T-helper 1 cell treated with Interleukin-12 subunit alpha and Interleukin-12 subunit beta and Interleukin-4 antibody, amounts not matched to agents 30 ng/mL and 1 ng/mL, for 36 hours (primary cell): ENCODE data around the gene ATP6AP1. TPM values are rescaled to one million over a fixed set of nuclear protein-coding genes. Genes with fewer than 3 reads are reported as not detected.
"Not testable (repeated sequence)": the region's sequence is repeated elsewhere in the genome, so short reads cannot be mapped to it uniquely, and the experiment has no call there.

Experiments used
- intact Hi-C: fragments of 100-400 bp; cut with micrococcal nuclease; formaldehyde crosslinking; loops from one replicate; pipeline ENCODE4 v1.15.1; 2024
- total RNA-seq: library from RNA; stranded (reverse); gene quantifications from 2 replicates; pipeline ENCODE4 v1.2.3, GENCODE V29; 2022

ATP6AP1 gene
- total RNA-seq, 1 donor from 2014 or later, result 61.3 TPM

DNA sequence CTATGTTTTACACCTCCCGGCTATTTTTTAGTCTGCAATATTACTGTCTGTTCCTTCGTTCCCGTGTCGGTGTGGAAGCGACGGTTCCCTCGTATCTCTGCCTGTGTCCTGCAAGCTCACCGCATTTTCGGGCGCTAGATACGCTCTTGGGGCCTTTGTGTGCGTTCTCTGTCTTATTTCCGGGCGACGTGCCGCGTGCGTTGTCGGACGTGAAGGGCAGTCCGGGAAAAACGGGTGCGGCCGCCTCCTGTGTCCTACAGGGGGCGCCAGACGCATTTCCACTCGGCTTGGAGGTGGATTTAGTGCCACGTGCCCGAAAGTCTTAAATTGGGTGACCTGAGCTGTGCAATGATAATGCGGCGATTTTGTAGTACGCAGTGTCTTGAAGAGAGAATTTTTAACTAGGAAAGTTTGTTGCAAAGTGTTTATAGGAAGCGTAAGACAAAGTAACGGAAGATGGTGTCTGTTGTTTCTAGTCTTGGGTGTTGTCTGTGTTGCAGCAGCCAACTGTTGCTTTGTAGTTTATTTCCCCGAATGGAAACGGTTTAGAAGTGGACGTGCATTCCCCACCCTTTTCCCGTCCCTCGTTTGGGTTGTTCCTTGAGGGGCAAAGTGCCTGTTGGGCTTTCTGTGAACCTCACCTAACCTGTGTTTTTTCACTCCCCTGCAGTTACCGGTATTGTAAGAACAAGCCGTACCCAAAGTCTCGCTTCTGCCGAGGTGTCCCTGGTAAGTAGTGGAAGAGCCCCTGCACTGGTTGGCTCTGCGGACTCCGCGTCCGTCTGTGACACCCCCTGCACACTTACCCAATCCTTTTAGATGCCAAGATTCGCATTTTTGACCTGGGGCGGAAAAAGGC is 29.6 kb upstream of the ATP6AP1 start:
- intact Hi-C loops, result loop anchor here (1.0 to 5.0 kb wide), 7 partner anchors 12 to 472 kb away; partner anchors contain the start of genes ARHGAP4, FAM3A, GDI1 and HCFC1

DNA sequence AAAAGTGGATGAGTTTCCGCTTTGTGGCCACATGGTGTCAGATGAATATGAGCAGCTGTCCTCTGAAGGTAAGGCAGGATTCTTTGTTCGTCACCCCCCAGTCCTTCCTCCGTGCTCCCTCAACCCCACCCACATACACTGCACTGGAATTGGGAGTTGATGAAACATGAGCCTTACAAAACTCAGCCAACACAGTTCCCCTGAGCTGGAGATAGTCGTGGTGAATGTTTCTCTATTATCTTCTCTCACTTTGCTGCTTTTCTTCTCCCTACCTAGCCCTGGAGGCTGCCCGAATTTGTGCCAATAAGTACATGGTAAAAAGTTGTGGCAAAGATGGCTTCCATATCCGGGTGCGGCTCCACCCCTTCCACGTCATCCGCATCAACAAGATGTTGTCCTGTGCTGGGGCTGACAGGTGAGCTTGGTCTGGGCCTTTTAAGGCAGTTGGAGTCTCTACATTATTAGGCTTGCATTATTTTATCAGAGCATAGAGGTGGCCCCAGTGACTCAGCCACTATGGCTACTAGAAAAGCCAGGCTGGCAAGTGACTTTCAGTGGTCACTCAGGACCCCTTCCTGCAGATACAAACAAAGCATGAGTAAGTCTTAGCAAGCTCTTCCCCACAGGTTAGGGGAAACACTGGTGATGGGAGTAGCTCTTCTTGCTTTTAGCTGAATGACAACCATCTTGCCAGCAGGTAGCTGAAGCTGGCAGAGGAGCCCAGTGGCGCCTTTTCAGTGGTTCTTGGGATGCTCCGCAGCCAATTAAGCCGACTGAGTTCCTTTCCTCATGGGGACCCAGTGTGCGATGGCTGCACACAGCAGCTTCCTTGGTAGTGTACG is 28.7 kb upstream of the ATP6AP1 start:
- intact Hi-C loops, result loop anchor here (1.0 to 5.0 kb wide), 7 partner anchors 12 to 472 kb away; partner anchors contain the start of genes ARHGAP4, FAM3A, GDI1 and HCFC1

DNA sequence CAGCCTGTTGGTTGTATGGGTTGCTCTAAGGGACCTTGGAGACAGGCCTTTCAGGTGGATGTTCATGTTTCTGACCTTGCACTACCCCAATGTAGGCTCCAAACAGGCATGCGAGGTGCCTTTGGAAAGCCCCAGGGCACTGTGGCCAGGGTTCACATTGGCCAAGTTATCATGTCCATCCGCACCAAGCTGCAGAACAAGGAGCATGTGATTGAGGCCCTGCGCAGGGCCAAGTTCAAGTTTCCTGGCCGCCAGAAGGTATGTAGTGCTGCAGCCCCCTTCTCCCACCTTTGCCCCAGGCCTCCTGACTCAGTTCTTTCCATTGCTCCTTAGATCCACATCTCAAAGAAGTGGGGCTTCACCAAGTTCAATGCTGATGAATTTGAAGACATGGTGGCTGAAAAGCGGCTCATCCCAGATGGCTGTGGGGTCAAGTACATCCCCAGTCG is 28.1 kb upstream of the ATP6AP1 start:
- intact Hi-C loops, result not testable (repeated sequence)

DNA sequence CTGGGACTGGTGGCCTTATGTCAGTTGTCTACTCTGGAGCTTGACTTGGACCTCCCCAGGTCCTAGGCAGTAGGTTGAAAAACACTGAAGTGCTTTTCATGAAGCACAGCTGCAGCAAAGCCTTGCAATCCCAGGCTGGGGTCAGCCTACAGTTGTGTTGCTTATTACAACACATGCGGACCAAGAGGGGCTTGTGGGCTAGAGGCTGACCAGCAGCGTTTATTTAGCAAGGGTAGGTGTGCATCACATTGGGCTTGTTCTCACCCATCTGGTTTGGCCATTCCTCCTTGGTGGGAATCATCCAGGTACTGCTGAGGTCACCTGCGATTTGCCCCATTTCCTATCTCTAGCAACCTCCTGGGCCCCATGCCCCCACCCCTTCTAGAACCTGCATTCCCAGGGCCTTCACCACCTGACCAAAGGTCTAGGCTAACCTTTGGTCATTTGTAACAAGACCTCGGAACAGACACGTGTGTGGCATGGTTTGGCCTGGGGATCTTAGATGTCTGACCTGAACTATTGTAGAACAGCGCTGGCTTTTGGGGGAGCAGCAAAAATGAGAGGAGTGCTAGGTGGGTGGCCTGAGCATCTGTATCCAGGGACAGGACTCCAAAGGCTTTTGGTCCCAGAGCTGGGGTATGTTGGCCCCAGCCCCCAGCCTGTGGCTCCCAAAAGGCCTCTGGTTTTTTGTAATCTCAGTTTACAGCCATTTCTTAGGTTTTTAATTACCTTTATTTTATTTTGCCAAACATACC is 27.3 kb upstream of the ATP6AP1 start:
- intact Hi-C loops, result no loop called here

DNA sequence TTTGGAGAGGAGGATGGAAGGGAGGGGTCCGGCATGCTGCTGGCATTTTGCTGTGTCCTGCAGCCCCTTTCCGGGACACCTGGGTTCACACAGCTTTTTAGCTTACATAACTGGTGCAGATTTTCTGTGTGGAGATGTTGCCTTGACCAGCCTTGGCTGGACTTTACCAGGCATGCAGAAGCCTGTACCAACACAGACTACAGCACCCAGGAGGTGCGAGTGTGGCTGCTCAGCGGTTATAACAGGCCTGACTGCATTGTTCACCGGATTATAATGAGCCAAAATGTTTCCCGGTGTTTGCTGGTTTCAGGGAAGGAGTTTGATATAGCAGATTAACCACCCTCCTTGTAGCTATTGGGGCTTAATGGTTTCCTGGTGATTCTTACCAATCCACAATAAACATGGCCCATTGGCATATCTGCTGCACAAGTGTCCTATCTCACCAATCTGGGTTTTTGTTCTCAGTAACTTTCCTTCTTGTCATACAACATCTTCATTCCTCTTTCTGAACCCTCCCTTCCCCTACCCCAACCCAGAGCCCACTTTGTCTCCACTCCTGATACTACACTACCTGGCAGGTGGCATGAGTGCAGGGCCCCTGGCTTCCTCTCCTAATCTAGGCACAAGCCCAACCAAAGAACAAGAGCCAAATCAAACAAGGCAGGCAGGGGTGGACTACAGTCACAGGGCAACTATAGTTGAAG is 26.4 kb upstream of the ATP6AP1 start:
- intact Hi-C loops, result no loop called here

DNA sequence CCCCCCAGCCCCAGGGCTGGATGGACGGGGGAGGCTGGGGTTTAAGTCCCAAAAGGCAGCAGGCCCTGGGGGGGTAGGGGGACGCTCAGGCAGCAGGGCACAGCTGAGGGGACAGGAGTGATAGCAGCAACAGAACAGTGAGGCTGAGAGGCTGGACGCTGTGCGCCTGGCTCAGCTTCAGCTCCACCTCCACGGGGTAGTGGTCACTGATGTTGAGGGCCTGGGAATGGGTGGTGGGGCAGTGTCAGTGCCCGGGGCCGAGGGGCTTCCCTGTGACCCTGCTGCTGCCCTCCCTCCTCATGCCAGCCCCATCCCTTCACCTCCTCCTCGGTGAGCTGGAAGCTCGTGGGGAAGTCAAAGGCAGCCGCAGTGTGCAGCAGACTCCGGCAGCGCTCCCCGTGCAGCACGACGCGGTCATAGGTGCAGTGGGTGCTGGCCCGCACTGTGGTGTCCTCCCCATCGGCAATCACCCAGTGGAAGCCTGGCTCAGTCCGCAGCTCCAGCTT is 25.8 kb upstream of the ATP6AP1 start:
- intact Hi-C loops, result no loop called here

DNA sequence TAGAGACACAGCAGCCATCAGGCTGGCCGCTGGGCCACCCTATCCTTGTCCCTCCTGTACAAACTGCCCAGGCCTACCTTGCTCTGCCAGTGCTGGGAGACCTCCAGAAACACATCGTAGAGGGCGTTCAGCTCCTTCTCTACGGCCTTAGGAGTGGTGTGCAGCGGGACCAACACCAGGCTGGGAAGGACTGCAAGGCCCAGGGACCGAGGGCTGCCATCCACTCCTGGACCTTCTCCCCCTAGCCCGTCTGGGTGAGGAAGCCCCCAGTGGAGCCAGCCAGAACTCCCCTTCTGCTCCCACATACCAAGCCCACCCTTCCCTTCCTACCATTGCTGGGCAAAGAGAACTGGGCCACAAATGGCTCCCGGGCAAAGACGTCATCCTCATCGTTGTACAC is 25.3 kb upstream of the ATP6AP1 start:
- intact Hi-C loops, result no loop called here

DNA sequence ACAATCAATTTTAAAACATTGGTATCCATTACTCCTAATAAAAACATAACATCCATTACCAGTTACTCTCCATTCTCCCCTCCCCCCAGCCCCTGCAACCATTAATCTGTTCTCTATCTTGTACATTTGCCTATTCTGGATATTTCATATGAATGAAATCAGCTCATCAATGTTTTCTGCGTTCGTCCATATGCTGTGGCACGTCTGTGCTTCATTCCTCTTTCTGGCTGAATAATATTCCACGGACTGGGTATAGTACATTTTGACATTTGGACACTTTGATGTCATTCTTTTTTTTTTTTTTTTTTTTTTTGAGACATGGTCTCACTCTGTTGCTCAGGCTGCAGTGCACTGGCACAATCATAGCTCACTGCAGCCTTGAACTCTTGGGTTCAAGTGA is 24.6 kb upstream of the ATP6AP1 start:
- intact Hi-C loops, result no loop called here

DNA sequence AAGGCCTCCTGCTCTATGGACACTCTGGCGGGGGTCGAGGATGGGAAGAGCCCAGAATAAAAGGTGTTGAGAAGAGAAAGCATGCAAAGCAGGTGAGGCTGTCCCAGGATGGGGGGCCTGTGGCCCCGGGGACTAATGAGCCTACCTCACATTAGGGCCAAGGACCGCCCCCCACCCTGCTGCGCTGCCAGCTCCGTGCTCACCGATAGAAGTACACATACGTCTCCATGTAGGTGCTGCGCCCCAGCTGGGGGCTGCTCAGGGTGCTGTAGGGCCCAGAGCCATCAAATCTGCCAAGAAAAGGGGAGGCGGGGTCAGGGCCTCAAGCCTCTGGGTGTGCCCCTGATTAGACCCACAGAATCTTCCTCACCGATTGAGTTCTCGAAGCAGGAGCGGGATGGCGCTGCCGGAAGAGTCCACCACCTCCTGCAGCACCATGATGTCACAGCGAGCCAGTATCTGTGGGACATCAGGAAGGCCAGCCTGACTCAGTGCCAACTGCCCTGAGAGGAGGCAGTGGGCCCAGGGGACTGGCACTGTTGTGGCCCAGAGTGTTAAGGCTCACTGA is 23.8 kb upstream of the ATP6AP1 start:
- intact Hi-C loops, result no loop called here

DNA sequence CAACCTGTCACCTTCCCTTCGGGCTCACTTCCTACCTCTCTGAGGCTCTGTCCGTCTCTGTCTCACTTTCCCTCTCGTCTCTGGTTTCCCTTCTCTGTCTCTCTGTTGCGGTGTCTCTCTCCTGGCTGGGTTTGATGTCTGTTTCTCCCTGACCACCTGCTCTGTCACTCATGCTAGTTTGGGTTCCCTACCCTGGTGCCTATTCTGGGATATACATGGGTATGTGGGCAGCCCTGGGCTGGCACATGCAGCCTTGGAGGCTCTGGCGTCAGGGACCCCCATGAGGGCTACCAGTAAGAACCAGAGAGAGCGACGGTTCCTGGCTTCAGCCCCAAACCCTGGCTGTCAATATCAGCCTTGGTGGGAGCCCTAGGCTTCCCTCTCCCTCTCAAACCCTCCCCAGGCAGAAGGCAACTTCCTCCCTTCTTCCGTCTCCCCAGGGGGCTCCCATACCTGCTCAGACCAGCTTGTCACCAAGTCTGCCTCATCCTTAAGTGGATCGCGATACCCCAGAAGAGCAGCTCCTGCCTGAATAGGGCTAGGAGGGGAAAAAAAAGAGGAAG is 19.7 kb upstream of the ATP6AP1 start:
- intact Hi-C loops, result no loop called here

DNA sequence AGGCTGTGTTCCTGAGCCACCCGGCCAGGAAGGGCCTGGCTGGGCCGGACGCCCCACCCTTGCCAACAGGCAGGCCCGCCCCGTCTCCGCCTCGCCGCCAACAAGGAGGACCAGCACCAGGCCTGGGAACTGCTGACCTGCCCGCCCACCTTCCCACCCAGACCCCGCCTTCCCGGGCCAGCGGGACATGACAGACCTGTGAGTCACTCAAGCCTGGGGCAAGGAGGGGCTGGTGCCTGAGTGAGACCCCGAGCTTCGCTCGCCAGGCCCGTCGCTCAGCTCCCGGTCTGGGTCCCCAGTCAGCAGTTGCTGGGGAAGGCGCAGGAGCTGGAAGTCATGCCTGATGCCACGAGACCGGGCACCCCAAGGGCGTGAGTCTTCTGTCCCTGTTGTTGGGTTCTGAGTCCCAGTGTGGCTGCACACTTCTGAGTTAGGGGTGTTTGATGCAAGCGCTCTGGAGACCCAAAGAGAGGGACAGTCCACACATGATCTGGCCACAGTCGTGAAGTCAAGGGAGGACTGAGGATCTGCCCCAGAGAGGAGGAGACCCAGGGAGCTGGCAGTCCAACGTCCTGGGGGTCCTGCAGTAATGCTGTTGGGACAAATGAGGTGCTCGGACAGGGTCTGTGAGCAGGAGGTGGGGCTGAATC is 19.1 kb upstream of the ATP6AP1 start, which contains the start of gene DNASE1L1:
TSS of gene DNASE1L1 (minus strand) at position 33 of the 650 bp plus-strand sequence. CDS start 3,686 bp downstream, outside the sequence.
- intact Hi-C loops, result no loop called here

DNA sequence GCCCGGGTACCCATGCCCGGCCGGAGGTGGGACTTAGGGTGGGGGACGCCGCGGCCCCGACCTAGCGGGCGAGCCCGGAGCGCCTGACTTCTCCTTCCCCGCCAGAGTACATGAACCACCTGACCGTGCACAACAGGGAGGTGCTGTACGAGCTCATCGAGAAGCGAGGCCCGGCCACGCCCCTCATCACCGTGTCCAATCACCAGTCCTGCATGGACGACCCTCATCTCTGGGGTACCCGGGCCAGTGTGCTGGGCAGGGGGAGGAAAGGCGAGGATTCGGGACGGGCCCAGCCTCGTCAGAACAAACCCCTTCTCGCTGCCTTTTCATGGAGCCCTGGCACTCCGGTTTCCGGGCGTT is 16.5 kb upstream of the ATP6AP1 start:
- intact Hi-C loops, result loop anchor here (1.0 to 5.0 kb wide), 5 partner anchors 13 to 105 kb away; partner anchors contain the start of genes ATP6AP1, FAM3A and LAGE3

DNA sequence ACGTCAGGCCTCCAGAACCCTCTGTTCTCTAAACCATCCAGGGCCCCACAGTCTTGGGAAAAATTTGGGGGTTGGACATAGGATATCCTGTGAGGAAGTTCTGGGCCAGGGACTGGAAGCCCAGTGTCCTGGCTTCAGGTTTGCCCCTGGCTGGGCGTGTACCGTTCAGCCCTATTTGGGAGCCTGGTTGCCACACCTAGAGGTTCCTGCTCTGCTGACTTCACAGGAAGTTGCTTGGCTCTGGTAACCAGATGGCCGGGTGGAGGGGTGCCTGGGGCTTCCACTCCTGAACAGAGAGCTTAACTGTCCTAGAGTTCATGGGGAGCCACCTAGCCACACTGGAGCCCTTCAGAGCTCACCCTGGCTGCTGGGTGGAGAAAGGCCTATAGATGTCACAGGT is 16.0 kb upstream of the ATP6AP1 start:
- intact Hi-C loops, result loop anchor here (1.0 to 5.0 kb wide), 4 partner anchors 16 to 105 kb away; partner anchors contain the start of genes ATP6AP1, FAM3A and LAGE3

DNA sequence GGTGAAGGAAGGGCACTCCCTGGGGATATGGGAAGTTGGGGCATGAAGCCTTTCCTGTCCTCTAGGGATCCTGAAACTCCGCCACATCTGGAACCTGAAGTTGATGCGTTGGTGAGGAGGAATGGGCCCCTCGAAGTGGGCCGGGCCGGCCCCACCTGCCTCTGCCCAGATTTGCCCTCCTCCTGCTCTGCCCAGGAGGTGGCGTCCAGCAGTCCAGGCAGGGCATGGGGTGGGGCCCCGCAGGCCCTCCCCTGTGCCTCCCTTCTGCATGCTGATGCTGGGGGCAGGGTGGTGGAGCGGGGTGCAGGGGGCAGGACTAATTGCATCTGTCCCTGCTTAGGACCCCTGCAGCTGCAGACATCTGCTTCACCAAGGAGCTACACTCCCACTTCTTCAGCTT is 15.3 kb upstream of the ATP6AP1 start:
- intact Hi-C loops, result loop anchor here (5.0 kb wide), 1 partner anchor 104 kb away; the partner anchor contains the start of gene FAM3A

DNA sequence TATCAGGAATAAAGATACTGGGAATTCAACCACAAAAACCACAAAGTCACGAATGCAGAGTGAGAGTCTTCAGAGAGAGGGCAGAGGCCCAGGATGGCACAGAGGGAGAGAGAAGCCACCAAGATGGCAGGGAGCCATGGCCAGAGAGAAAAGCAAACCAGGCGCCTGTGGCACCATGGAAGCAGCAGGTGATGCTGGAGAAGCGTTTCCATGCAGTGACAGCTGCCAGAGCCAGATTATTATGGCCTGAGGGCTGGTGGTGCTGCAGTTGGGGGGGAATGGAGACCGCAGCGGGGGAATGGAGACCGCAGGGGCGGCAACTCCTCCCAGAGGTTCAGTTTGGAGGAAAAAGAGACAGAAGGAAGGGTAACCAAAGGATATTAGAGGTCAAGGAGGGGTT is 11.3 kb upstream of the ATP6AP1 start:
- intact Hi-C loops, result no loop called here

DNA sequence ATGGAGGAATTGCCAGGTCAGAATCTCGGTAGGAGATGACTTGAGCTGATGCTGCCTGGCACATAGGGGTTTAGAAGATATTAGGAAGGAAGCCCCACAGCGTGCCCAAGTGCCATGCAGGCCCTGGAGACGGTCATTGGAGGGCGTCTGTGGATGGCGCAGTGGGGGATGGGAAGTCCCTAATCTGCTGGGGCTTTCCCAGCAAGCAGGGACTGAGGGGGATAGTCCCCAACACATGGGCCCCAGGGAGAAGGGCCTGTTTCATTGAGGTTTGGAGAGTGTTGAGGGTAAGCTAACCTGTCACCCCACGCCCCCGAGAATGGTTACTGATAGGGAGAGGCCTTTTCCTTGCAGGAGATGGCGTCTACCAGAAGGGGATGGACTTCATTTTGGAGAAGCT is 9.3 kb upstream of the ATP6AP1 start:
- intact Hi-C loops, result no loop called here

DNA sequence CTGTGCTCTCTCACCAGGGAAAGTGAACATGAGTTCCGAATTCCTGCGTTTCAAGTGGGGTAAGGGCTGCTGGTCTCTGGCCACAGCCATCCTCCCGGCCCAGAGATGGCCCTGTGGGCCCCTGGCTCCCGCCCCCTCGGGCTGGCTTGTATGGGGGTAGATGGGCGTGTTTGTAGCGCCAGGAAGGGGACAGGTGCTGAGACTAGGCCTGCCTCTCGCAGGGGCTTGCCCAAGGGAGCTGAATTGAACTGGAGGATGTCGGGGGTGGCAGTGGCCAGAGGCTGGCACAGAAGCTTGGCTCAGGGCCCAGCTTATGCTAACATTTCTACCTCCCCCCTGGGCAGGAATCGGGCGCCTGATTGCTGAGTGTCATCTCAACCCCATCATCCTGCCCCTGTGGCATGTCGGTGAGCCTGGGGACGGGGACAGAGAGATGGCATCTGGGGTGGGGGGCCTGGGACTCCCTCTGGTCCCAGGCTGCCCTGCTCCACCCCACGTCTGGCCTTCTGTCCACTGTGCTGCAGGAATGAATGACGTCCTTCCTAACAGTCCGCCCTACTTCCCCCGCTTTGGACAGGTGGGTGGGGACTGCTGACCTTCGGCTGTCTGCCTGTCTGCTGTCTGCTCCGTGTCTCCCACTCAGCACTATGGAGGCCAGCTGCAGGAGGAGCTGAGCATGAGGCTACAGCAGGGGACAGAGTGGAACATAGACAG is 8.6 kb upstream of the ATP6AP1 start:
- intact Hi-C loops, result no loop called here

DNA sequence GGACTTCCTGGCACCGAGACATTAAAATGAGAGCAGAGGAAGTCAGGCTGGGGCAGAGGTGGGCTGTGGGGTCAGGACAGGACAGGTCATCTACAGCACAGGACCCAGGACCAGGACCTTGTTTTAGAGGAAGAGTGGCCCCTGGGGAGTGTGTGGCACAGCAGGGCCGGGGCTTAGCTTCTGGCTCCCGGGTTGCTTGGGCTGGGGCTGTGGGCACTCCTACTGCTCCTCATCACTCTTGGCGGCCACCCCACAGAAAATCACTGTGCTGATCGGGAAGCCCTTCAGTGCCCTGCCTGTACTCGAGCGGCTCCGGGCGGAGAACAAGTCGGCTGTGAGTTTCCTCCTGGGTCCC is 8.1 kb upstream of the ATP6AP1 start:
- intact Hi-C loops, result no loop called here
